Measurements from ENCODE around the gene DNASE2. TPM values are rescaled to one million over a fixed set of nuclear protein-coding genes. Genes with fewer than 3 reads are reported as not detected.

The DNASE2 gene
- total and polyA plus RNA-seq, 2 of the 8 experiments (the other 6 are each of a cell fraction or from before 2014, with no cell fraction given), result 33.2 to 48.2 TPM

- no peak overlapping the region for H3K23ac ChIP-seq (ENCODE audit: insufficient read length)
- H3K9ac ChIP-seq (replicated peaks in 1 of 4; ENCODE audit: extremely low read depth in 1 of 4, low read depth in 3 of 4, low read length in 3 of 4), result no peak overlapping the region
- peaks cover 0 to 27% (median 13%) of the 10 kb centered on the region in 4 experiments for H3K36me3 ChIP-seq (ENCODE audit: control insufficient read depth in 2 of 4, insufficient read depth in 4 of 4, low read length in 3 of 4)
- no peak overlapping the region for H3K56ac ChIP-seq (replicated peaks; ENCODE audit: insufficient read length, low read depth, low read length)
- H2BK12ac ChIP-seq (ENCODE audit: low read depth, low read length), result no peak overlapping the region
- H2BK15ac ChIP-seq (ENCODE audit: low read length), result no peak overlapping the region
- no peak overlapping the region for H2AFZ ChIP-seq (ENCODE audit: low read length)
- H3K18ac ChIP-seq (ENCODE audit: extremely low read depth, low read length), result no peak overlapping the region
- H4K91ac ChIP-seq (replicated peaks; ENCODE audit: insufficient read length, low read length), result no peak overlapping the region
- peaks cover 0 to 2% of the 10 kb centered on the region in 2 experiments for H4K20me1 ChIP-seq (replicated peaks in 1 of 2; ENCODE audit: control insufficient read depth in 1 of 2, insufficient read depth in 2 of 2, low read length in 2 of 2)
- FAIRE-seq (no peak), DNase-seq (ENCODE audit: low read depth in 1 of 2, low spot score in 2 of 2) (no peak)
- 85% methylated on average over 3 of the region's 3 CpGs; no CpG with 5 or more reads in 1 of the 2 experiments for WGBS, 2 experiments (ENCODE audit: extremely low coverage in 1 of 2, insufficient coverage in 1 of 2, insufficient read length in 1 of 2, insufficient replicate concordance in 2 of 2, low coverage in 1 of 2, low lambda C conversion rate in 2 of 2, missing lambda C conversion rate in 1 of 2)
- H3K23me2 ChIP-seq (ENCODE audit: low read depth, low read length), result peaks cover 8% of the 10 kb centered on the region; the same call in 1 of the 2 replicates
- no peak overlapping the region for H3K4me3 ChIP-seq (ENCODE audit: extremely low read depth in 1 of 4, insufficient read depth in 2 of 4, low read depth in 3 of 4, low read length in 4 of 4)
- H3K27me3 ChIP-seq (replicated peaks in 1 of 4; ENCODE audit: control insufficient read depth in 3 of 4, extremely low read depth in 1 of 4, insufficient read depth in 3 of 4, low read length in 3 of 4), result no peaks in the 10 kb centered on the region
- H3K4ac ChIP-seq (replicated peaks; ENCODE audit: insufficient read length, low read depth, low read length), result no peak overlapping the region
- H3K9me3 ChIP-seq (ENCODE audit: insufficient read depth in 2 of 2, low read depth in 1 of 2, low read length in 1 of 2), result peaks cover 0 to 5% of the 10 kb centered on the region in 2 experiments; a peak in 1 of 4 replicates
- ChIA-PET POLR2A (ENCODE audit: partially characterized antibody) (interaction anchor here (0.7 to 2.4 kb wide), 4 partner anchors 9 to 281 kb away, joined by 3 to 6 read pairs (median 4); no protein-coding TSS in a partner anchor), CTCF (ENCODE audit: partially characterized antibody) (interaction anchor here (1.3 to 1.9 kb wide), 2 partner anchors 13 to 24 kb away, joined by 3 to 6 read pairs; no protein-coding TSS in a partner anchor)
- H4K5ac ChIP-seq (ENCODE audit: insufficient read length, low read depth, low read length), result no peak overlapping the region
- H2BK5ac ChIP-seq (ENCODE audit: low read depth, low read length), result no peak overlapping the region
- peaks cover 1 to 5% (median 3%) of the 10 kb centered on the region in 4 experiments; a peak in 5 of 7 replicates for H3K4me1 ChIP-seq (replicated peaks in 1 of 4; ENCODE audit: control insufficient read depth in 3 of 4, insufficient read depth in 4 of 4, low read length in 3 of 4)
- no peak overlapping the region for H2BK20ac ChIP-seq (ENCODE audit: low read length)
- H3K4me2 ChIP-seq (ENCODE audit: insufficient read depth in 1 of 2, low read depth in 2 of 2, low read length in 2 of 2), result no peak overlapping the region
- H3K27ac ChIP-seq (ENCODE audit: low read depth, low read length), result no peak overlapping the region
- no peak overlapping the region for H2BK120ac ChIP-seq (replicated peaks; ENCODE audit: low read depth, low read length)
- no peak overlapping the region for H4K8ac ChIP-seq (ENCODE audit: extremely low read depth, insufficient read depth, low read length)
- no peak overlapping the region for H2AK5ac ChIP-seq (ENCODE audit: low read depth, low read length)
- H3K14ac ChIP-seq (ENCODE audit: insufficient read length), result no peak overlapping the region
- no peaks in the 10 kb centered on the region for H3K79me2 ChIP-seq (ENCODE audit: control insufficient read depth in 1 of 2, insufficient read depth in 2 of 2, low read length in 2 of 2)
- no peaks in the 10 kb centered on the region for H3K79me1 ChIP-seq (ENCODE audit: low read depth, low read length)
- TF ChIP-seq HDAC2 (IDR thresholded peaks at IDR 0.05; ENCODE audit: borderline replicate concordance in 1 of 2, low read depth in 2 of 2, low read length in 2 of 2), result no peak
- TF ChIP-seq TAF7 (optimal IDR thresholded peaks at IDR 0.05; ENCODE audit: borderline replicate concordance, low read depth, low read length), result no peak
- no peak for TF ChIP-seq E2F6 (IDR thresholded peaks at IDR 0.05)
- no peak for TF ChIP-seq ZNF274 (IDR thresholded peaks at IDR 0.05; ENCODE audit: borderline replicate concordance, extremely low read depth, low read length)
- no peak for TF ChIP-seq TCF12 (IDR thresholded peaks at IDR 0.05; ENCODE audit: low read depth, low read length)
- TF ChIP-seq HDAC6 (IDR thresholded peaks at IDR 0.05; ENCODE audit: low read depth, low read length), result no peak
- no peak for TF ChIP-seq TAF1 (IDR thresholded peaks at IDR 0.05; ENCODE audit: low read depth, low read length)
- no peak for TF ChIP-seq KDM4A (IDR thresholded peaks at IDR 0.05; ENCODE audit: low read depth, low read length, severe bottlenecking)
- no peak for TF ChIP-seq RNF2 (IDR thresholded peaks at IDR 0.05; ENCODE audit: borderline replicate concordance, low read depth, low read length, missing control alignments, poor library complexity, severe bottlenecking)
- TF ChIP-seq CHD2 (IDR thresholded peaks at IDR 0.05; ENCODE audit: low read length), result no peak
- no peak for TF ChIP-seq POU5F1 (IDR thresholded peaks at IDR 0.05; ENCODE audit: low read depth, low read length)
- TF ChIP-seq POLR2A (IDR thresholded peaks at IDR 0.05; ENCODE audit: control extremely low read depth in 1 of 2, low read depth in 2 of 2, low read length in 2 of 2), result no peak
These were observed 9.6 kb downstream of the DNASE2 start for GRCh38 chr19:12871681-12872080.

Measured in H1 (cell line).